HG03280 (cell line): ENCODE data around the gene RUNDC1.
"Not testable (repeated sequence)": the region's sequence is repeated elsewhere in the genome, so short reads cannot be mapped to it uniquely, and the experiment has no call there.

Experiments used
- ATAC-seq: cut with Tn5 transposase; IDR thresholded peaks from one replicate; pipeline ENCODE4 v1.9.1; 2021; ENCODE audit warnings: mild to moderate bottlenecking, moderate library complexity; ENCODE audit not compliant: unreplicated experiment

RUNDC1 gene

GRCh38 chr17:42980274-42980765 is at the start of gene RUNDC1:
Gene RUNDC1 (plus strand): TSS chr17:42980565. CDS start chr17:42980577, 12 bp downstream.
- peak; percentile 72 for ATAC-seq

- ATAC-seq = no peak
These were observed 42.4 kb upstream of the RUNDC1 start for GRCh38 chr17:42937712-42938596.

- no peak for ATAC-seq
These were observed 36.2 kb upstream of the RUNDC1 start for GRCh38 chr17:42944211-42944610.

GRCh38 chr17:42946812-42947211 is 33.6 kb upstream of the RUNDC1 start:
- no peak for ATAC-seq

- no peak for ATAC-seq
These were observed 30.2 kb upstream of the RUNDC1 start for GRCh38 chr17:42950044-42950783.

- no peak for ATAC-seq
These were observed 26.7 kb upstream of the RUNDC1 start for GRCh38 chr17:42953669-42954068.

- peak; percentile 86 for ATAC-seq
These were observed 16.0 kb upstream of the RUNDC1 start, which contains the start of gene AARSD1 for GRCh38 chr17:42964161-42964932. Gene AARSD1 (minus strand): TSS chr17:42964454. CDS start chr17:42964440, 14 bp downstream.

GRCh38 chr17:42967925-42968324 is 12.4 kb upstream of the RUNDC1 start:
- ATAC-seq = no peak

GRCh38 chr17:42969001-42969581 is 11.3 kb upstream of the RUNDC1 start:
- no peak for ATAC-seq

- ATAC-seq = no peak
These were observed 8.8 kb upstream of the RUNDC1 start for GRCh38 chr17:42971589-42971988.

GRCh38 chr17:42973323-42973722 is 7.0 kb upstream of the RUNDC1 start:
- not testable (repeated sequence) for ATAC-seq

- no peak for ATAC-seq
These were observed 5.1 kb upstream of the RUNDC1 start for GRCh38 chr17:42975265-42975664.

- ATAC-seq = not testable (repeated sequence)
These were observed 4.7 kb upstream of the RUNDC1 start for GRCh38 chr17:42975701-42976100.

GRCh38 chr17:42979511-42980273 is 673 bp upstream of the RUNDC1 start, which contains the start of gene PTGES3L:
Gene PTGES3L (minus strand): TSS chr17:42980080. CDS start chr17:42980053, 27 bp downstream.
- peak; percentile 21 for ATAC-seq

GRCh38 chr17:42980766-42981397 is 517 bp downstream of the RUNDC1 start:
- ATAC-seq = peak; percentile 57

GRCh38 chr17:42982266-42982665 is 1.9 kb downstream of the RUNDC1 start:
- ATAC-seq = no peak

GRCh38 chr17:42985225-42985624 is 4.9 kb downstream of the RUNDC1 start:
- peak; percentile 34 for ATAC-seq

- no peak for ATAC-seq
These were observed 8.8 kb downstream of the RUNDC1 start for GRCh38 chr17:42989141-42989540.
